Activated naive CD8-positive, alpha-beta T cell (primary cell): Measurements from ENCODE around the gene MED16.
A peak's percentile ranks its signal among the peaks of the same experiment; 100 is the strongest.
"Not testable (repeated sequence)": the region's sequence is repeated elsewhere in the genome, so short reads cannot be mapped to it uniquely, and the experiment has no call there.

Experiments
- H3K27ac Mint-ChIP-seq: one replicate; pipeline ENCODE4 v1.8.0; 2021; ENCODE audit warnings: mixed read lengths
- H3K27me3 Mint-ChIP-seq: one replicate; pipeline ENCODE4 v1.8.0; 2021; ENCODE audit warnings: mixed read lengths
- H3K36me3 Mint-ChIP-seq: one replicate; pipeline ENCODE4 v1.8.0; 2021; ENCODE audit warnings: mixed read lengths
- H3K4me1 Mint-ChIP-seq: one replicate; pipeline ENCODE4 v1.8.0; 2021; ENCODE audit warnings: low read depth, mixed read lengths
- H3K4me3 Mint-ChIP-seq: one replicate; pipeline ENCODE4 v1.8.0; 2021; ENCODE audit warnings: mild to moderate bottlenecking, mixed read lengths
- H3K9me3 Mint-ChIP-seq: one replicate; pipeline ENCODE4 v1.8.0; 2021; ENCODE audit warnings: low read depth, mixed read lengths

Gene MED16

GRCh38 chr19:902446-903226 is 9.6 kb upstream of the MED16 start:
- Mint-ChIP-seq H3K27me3 (no peaks in the 10 kb centered on the region), H3K27ac (no peak overlapping the region)

GRCh38 chr19:902093-902370 is 9.0 kb upstream of the MED16 start:
- Mint-ChIP-seq H3K27ac (peak overlapping the region; percentile 28), H3K9me3 (no peaks in the 10 kb centered on the region), H3K36me3 (no peaks in the 10 kb centered on the region), H3K4me3 (no peak overlapping the region), H3K4me1 (peaks cover 27% of the 10 kb centered on the region), H3K27me3 (no peaks in the 10 kb centered on the region)

More at GRCh38 chr19:902446-903226, 9.6 kb upstream of the MED16 start:
- Mint-ChIP-seq H3K4me3 (no peak overlapping the region), H3K36me3 (no peaks in the 10 kb centered on the region), H3K9me3 (no peaks in the 10 kb centered on the region), H3K4me1 (peaks cover 33% of the 10 kb centered on the region)

GRCh38 chr19:901216-902092 is 8.5 kb upstream of the MED16 start:
- H3K9me3 Mint-ChIP-seq: no peaks in the 10 kb centered on the region
- peak overlapping the region; percentile 28 for H3K27ac Mint-ChIP-seq
- no peak overlapping the region for H3K4me3 Mint-ChIP-seq
- H3K36me3 Mint-ChIP-seq: no peaks in the 10 kb centered on the region
- H3K4me1 Mint-ChIP-seq: peaks cover 21% of the 10 kb centered on the region
- no peaks in the 10 kb centered on the region for H3K27me3 Mint-ChIP-seq

- Mint-ChIP-seq H3K4me3 (no peak overlapping the region), H3K4me1 (peaks cover 14% of the 10 kb centered on the region), H3K27ac (no peak overlapping the region), H3K9me3 (no peaks in the 10 kb centered on the region), H3K36me3 (no peaks in the 10 kb centered on the region), H3K27me3 (no peaks in the 10 kb centered on the region)
Observed at GRCh38 chr19:900302-901111, 7.5 kb upstream of the MED16 start.

DNA sequence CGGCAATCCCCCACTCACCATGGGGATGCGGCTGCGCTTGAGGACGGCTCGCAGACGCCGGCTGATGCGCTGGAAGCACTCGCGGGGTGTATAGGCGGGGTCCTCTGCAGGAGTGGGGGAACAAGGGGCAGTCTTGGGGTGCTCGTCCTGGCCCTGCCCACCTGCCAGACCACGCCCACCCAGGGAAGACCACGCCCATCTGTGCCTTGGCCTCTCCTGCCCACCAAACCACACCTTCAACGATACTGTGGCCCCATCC is 7.0 kb upstream of the MED16 start:
- H3K4me1 Mint-ChIP-seq: peaks cover 13% of the 10 kb centered on the region
- H3K27ac Mint-ChIP-seq: no peak overlapping the region
- no peaks in the 10 kb centered on the region for H3K36me3 Mint-ChIP-seq
- H3K9me3 Mint-ChIP-seq: no peaks in the 10 kb centered on the region
- no peaks in the 10 kb centered on the region for H3K27me3 Mint-ChIP-seq
- H3K4me3 Mint-ChIP-seq: no peak overlapping the region

DNA sequence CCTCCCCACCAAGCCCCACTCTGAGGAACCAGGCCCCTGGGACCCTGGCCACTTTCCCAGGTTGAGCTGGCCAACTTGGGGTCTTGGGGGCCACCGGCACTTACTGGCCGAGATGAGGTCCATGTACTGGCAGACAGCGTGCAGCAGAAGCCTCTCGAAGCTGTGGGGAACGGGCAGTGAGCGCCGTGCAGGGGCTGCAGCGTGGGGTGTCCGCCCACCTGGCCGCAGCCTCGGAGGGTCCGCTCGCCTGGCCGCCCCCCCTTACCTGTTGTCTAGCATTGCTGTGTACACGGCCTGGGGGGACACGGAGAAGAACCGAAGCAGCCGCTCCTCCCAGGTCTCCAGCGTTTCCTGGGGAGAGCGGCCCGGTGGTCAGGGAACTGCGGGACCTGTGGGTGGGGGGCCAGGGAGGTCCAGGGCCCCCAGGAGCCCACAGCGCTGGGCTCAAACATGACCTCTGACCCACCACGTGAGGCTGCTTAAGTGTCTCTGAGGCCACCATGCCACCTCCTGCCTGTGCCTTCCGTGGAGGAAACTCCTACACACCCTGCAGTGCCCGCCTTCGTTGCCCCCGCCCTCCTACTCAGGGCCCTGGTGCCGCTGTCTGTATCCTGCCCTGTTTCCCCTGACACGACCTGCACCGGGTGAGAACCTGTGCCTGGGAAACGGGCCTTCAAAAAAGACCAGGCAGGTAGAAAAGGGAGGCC is 6.5 kb upstream of the MED16 start:
- Mint-ChIP-seq H3K4me1 (peaks cover 9% of the 10 kb centered on the region), H3K27ac (no peak overlapping the region), H3K4me3 (no peak overlapping the region), H3K9me3 (no peaks in the 10 kb centered on the region), H3K27me3 (no peaks in the 10 kb centered on the region), H3K36me3 (no peaks in the 10 kb centered on the region)

DNA sequence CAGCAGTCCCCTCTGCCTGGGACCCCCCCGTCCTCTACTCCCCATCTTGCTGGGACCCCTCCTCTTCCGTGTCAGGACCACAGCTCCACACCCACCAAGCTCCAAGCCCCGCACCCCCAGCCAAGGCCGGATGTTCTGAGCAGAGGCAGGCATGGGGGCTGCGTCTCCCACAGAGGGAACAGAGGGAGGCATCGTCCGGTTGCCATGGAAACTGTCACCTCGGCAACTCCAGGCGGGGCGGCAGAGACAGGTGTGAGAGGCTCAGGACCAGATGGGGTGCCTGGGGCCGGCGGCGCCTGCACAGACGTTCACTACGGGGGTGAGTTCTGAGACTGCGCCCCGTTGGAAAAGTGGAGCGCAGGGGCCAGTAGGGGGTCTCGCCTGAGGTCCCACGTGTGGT is 5.7 kb upstream of the MED16 start:
- Mint-ChIP-seq H3K4me3 (no peak overlapping the region), H3K27ac (no peak overlapping the region), H3K4me1 (peaks cover 4% of the 10 kb centered on the region), H3K27me3 (no peaks in the 10 kb centered on the region), H3K36me3 (no peaks in the 10 kb centered on the region), H3K9me3 (no peaks in the 10 kb centered on the region)

GRCh38 chr19:897442-898039 is 4.6 kb upstream of the MED16 start:
- Mint-ChIP-seq H3K4me1 (peaks cover 4% of the 10 kb centered on the region), H3K27ac (no peak overlapping the region), H3K9me3 (no peaks in the 10 kb centered on the region), H3K4me3 (no peak overlapping the region), H3K27me3 (no peaks in the 10 kb centered on the region), H3K36me3 (no peaks in the 10 kb centered on the region)

DNA sequence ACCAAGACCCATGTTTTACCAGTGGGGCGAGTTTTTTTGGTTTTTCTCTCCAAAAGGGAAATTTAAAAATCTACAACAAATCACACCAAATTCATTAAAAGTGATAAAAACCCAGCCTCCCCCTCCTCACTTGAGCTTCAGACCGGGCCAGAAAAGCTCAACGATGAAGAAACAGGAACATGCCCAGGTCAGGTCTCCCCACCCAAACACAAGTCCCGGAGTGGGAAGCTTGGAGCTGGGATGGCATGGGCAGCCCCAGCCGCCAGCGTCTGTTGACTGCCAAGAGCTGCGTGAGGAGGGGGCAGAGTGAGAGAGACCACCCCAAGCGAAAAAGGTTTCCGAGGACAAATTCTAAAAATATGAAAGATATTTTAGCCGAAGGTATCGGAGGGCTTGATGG is 4.0 kb upstream of the MED16 start:
- no peak overlapping the region for H3K27ac Mint-ChIP-seq
- no peaks in the 10 kb centered on the region for H3K9me3 Mint-ChIP-seq
- peaks cover 3% of the 10 kb centered on the region for H3K4me1 Mint-ChIP-seq
- H3K36me3 Mint-ChIP-seq: no peaks in the 10 kb centered on the region
- no peak overlapping the region for H3K4me3 Mint-ChIP-seq
- H3K27me3 Mint-ChIP-seq: no peaks in the 10 kb centered on the region

- Mint-ChIP-seq H3K27ac (no peak overlapping the region), H3K27me3 (no peaks in the 10 kb centered on the region), H3K36me3 (no peaks in the 10 kb centered on the region), H3K9me3 (no peaks in the 10 kb centered on the region), H3K4me3 (no peak overlapping the region), H3K4me1 (peaks cover 3% of the 10 kb centered on the region)
Observed at GRCh38 chr19:896434-896833, 3.4 kb upstream of the MED16 start.

- H3K27ac Mint-ChIP-seq: peak overlapping the region; percentile 68
- no peaks in the 10 kb centered on the region for H3K9me3 Mint-ChIP-seq
- no peaks in the 10 kb centered on the region for H3K27me3 Mint-ChIP-seq
- H3K36me3 Mint-ChIP-seq: no peaks in the 10 kb centered on the region
- peak overlapping the region; percentile 81 for H3K4me3 Mint-ChIP-seq
- H3K4me1 Mint-ChIP-seq: peaks cover 24% of the 10 kb centered on the region
Observed at GRCh38 chr19:892243-892893, 619 bp downstream of the MED16 start.

- not testable (repeated sequence) for H3K9me3 Mint-ChIP-seq, H3K36me3 Mint-ChIP-seq, H3K27me3 Mint-ChIP-seq, H3K27ac Mint-ChIP-seq
- peak overlapping the region; percentile 81 for H3K4me3 Mint-ChIP-seq
- peaks cover 28% of the 10 kb centered on the region for H3K4me1 Mint-ChIP-seq
Observed at GRCh38 chr19:891421-892200, 1.4 kb downstream of the MED16 start.

GRCh38 chr19:890831-891230 is 2.2 kb downstream of the MED16 start:
- Mint-ChIP-seq H3K27me3 (no peaks in the 10 kb centered on the region), H3K4me1 (peaks cover 28% of the 10 kb centered on the region), H3K9me3 (no peaks in the 10 kb centered on the region), H3K27ac (no peak overlapping the region), H3K36me3 (no peaks in the 10 kb centered on the region), H3K4me3 (peak overlapping the region; percentile 76)
